HG03521 (cell line): ENCODE measurements around the gene CDKAL1.
"Not testable (repeated sequence)": the region's sequence is repeated elsewhere in the genome, so short reads cannot be mapped to it uniquely, and the experiment has no call there.

Experiments
- ATAC-seq: cut with Tn5 transposase; IDR thresholded peaks from one replicate; pipeline ENCODE4 v1.9.1; 2021; ENCODE audit warnings: mild to moderate bottlenecking, moderate library complexity; ENCODE audit not compliant: unreplicated experiment

CDKAL1 gene

DNA sequence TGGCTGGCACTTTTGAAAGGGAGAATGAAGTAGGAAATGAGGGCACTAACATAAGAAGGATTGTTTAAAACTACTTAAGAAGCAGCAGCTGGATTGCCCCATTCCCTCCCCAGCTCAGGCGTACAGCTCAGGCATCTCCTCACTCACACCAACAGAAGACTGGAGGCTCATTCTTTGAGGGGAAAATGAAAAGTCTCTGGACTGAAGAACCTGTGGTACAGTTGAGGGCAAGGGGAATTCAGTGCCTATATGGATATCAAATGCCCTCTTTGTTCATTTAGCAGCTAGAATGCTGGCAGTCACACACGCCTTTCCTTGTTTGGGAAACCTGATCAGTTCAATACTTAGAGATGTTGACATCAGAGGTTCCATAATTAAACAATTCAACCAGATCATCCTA, 557.2 kb downstream of the CDKAL1 start:
- ATAC-seq, result no peak

DNA sequence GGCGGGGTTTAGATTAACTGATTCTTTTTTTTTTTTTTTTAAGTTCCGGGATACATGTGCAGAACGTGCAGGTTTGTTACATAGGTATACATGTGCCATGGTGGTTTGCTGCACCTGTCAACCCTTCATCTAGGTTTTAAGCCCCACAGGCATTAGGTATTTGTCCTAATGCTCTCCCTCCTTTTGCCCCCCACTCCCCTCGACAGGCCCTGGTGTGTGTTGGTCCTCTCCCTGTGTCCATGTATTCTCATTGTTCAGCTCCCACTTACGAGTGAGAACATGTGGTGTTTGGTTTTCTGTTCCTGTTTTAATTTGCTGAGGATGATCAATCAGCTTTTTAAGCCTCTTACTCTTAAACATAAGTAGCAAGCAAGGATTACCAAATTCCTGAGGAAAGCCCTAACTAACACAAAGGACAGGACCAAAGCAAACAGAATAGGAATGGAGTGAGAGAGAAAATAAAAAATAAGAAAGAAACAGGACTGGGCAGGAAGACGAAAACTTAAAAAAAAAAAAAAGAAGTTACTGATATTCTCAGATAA, 558.0 kb downstream of the CDKAL1 start:
- not testable (repeated sequence) for ATAC-seq

DNA sequence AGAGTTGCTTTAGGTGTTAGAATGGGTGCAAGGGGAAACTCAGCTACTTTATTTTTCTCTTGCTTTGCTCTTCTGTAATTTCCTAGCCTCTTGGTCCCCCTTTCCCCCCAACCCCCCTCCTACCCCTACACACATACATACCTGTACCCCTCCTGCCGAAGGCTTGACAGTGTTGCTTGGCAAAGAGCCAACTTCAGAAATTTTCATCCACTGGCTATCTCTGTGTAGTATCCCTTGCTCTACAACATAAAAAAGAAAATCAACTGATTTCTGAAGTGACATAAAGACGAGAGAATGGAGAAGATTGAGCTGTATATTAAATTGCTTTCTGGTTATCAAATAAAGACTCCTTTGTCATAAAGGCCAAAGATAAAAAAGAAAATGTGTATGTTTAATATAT, 561.2 kb downstream of the CDKAL1 start:
- no peak for ATAC-seq

DNA sequence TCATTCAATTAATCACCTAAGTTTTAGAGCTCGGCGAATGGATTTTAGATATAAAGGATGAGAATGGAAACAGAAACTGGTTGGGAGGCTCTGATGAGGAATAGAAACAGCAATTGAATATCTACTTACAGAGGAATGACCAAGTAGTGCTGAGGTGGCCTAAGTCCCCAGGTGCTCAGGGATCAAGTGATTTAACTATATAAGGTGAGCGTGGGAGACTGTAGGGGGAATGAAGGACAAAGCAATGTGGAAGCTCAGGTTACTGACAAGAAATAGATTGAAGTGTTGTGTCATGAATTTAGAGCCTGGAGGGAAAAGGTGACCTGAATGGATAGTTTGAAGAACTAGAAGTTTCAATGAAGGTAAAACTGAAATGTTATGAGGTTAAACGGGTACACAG, 563.9 kb downstream of the CDKAL1 start:
- ATAC-seq, result no peak

DNA sequence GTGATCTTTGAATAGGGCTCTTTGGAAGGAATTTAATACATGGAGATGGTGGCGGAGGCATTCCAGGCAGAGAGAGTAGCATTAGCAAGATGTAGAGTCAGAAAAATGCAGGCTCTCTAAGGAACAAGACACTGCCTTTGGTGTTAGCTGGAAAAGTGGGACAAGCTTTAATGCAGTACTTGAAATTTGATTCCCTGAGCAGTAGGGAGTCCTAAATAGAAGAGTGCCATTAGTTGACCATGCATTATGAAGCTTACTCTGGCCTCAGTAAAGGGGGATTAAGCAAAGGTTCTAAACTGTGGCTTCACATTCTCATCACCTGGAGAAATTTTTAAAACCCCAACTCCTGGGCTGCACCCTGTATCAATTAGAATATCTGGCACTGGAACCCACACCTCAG, 564.5 kb downstream of the CDKAL1 start:
- no peak for ATAC-seq

DNA sequence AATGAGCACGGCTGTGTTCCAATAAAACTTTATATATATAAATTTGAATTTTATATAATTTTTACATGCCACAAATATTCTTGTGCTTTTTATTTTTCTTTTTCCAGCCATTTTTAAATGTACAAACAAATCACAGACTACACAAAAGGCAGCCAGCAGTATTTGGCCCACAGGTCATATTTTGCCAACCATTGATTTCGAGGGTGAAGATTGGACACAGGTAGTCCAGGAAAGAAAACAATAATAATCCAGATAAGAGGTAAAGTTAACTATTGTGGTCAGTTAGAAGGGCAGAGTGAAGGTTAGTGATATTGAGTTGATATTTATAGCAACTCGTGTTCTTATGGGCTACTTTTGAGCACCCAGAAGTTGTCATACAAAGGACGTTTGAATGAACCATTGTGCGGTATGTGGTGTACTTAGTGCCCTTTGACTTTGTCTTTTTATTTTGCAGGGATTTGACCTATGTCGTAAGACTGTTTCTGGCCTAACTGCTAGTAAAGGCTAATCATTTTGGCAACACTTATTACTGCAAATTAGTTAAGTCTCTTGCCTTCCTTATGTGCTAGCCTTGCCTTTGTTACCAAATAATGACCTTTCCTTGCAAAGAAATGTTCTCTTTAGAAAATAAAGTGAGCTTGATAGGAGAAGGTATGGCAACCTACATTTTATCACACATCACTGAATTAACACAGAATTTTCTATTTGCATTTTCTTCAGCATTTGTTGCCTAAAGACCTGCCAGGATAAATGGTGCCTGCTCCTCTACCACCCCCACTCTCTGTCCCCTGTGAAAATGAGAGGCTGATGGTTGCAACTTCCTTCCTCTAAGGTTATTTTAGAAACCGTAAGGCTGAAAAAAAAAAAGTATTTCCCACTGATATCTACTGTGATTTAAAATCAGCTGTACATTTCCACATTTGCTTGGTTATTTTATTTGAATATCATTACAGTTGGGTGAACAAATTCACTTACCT, 565.4 kb downstream of the CDKAL1 start:
- ATAC-seq, result no peak

DNA sequence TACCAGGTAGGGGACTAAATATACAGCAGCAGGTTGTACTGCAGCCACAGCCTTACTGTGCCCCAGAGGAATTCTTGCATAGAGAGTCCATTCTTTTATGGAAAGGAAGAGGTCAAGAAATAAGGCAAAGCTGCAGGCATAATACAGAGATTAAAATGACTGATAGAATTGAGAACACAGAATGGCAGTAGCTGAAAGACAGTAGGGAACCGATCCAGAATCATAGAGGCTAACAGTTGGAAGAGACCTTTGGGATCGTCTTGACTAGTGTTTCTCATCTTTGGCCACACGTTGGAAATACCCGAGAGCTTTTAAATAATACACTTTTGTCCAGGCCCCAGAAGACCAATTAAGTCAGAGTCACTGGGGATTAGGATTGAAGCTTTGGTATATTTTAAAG, 566.7 kb downstream of the CDKAL1 start:
- ATAC-seq, result no peak

DNA sequence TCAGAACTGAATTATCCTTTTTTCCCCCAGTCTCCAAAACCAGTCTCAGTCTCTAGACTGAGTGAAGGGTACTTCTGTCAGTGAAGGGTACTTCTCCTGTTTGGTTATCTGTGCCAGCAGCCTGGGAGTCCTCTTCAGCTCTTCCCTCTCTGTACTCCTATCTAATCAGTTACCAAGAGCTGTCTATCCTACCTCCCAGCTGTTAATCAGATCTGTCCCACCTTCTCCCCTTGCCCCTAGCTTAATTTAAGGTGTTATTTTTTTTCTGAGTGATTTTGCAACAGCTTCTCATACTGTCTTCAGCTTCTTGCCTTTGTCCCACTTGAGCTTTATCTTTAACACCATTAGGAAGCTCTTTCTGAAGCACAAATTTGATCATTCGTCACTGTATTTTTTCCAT, 567.4 kb downstream of the CDKAL1 start:
- ATAC-seq, result no peak

DNA sequence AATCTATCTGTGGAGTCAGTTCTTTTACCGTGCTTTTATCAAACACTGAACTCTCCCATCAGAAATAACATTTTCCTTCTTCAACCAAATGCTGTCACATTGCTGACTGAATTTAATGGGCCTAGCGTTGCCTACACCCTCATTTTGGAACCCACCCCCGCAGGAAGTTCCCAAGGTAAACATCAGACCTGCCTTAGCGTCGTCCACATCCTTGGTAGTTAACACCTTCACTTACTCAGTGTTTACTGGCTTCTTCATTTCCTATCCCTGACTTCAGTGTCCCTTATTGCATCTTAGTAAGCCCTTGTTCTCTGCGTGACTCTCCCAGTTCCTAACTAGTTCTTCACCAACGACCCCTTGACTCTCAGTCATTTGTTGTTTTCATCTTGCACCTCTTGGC, 567.9 kb downstream of the CDKAL1 start:
- no peak for ATAC-seq

DNA sequence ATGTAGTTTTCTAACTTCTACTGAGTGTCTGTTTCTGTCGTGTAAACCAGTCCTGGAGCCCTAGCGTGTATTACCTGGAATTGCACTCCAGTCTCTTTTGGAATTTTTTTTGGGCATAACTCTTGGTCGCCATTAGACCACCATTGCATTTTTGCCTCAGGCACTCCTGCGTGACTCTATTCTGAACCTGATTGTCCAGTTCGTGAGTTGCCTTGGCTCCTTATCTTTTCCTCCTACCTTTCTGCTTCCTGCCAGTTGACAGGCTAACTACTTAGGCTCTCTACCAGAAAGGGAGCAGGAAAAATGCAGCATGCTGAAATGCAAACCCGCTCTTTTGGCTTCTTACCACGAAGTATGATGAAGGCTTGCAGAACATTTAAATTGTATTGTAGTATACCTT, 568.4 kb downstream of the CDKAL1 start:
- no peak for ATAC-seq

DNA sequence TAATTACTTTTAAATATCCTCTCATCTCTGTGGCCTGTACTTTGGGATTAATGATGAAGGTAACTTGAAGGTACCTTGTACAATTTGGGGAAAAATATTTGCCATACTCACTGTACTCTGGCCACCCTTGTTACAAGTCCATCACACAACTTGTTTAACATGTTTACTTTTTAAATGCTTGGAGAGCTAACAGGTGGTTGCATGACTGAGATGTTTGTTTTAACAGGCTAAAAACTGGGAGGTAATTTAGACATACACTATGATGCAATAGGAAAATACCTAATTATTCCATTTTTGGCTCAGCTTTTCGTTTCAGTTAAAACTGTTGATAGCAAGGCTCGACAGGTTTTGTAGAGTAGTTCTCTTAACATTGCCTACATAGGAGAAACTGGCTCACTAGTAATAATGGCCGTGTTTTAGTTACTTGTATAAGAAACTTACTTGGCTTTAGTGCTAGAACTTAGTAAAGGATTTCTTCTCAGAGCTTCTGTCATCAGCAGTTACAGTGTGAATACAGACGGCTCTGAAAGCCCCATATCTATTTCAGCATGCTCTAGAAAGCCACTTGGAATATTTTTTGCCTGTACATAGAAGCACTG, 569.5 kb downstream of the CDKAL1 start:
- ATAC-seq, result no peak

DNA sequence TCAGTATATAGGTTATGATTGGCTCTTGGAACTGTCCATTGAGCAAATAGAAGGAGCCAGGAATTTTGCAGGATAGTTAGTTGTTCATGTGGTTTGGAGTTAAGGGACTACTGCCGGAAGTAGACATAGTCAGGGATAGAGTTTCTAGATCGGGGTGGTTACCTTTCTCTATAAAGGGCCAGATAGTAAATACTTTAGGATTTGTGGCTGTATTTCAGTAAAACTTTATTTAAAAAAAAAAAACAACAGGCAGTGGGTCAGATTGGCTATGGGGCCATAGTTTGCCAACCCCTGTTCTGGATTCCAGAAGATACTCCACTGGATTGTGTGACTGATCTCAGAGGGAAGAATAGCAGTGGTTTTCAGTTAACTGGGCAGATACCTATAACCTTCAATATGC, 570.0 kb downstream of the CDKAL1 start:
- no peak for ATAC-seq

DNA sequence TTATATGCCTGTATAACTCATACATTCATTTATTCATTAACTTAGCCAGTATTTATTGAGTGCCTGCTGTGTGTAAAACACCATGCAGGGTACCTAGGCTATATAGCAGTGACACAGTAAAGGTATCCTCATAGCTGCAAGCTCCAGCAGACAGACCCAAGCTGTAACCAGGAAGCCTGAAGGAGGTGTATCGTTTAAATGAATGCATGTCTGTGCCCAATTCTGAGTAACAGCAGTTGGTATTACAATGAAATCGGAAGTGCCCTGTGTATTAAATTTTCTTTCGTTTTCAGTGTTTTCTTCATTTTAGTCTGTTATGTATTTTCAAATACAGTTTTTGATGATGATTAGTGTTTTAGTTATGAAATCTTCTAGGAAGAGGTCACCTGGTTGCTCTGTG, 573.5 kb downstream of the CDKAL1 start:
- ATAC-seq, result no peak

DNA sequence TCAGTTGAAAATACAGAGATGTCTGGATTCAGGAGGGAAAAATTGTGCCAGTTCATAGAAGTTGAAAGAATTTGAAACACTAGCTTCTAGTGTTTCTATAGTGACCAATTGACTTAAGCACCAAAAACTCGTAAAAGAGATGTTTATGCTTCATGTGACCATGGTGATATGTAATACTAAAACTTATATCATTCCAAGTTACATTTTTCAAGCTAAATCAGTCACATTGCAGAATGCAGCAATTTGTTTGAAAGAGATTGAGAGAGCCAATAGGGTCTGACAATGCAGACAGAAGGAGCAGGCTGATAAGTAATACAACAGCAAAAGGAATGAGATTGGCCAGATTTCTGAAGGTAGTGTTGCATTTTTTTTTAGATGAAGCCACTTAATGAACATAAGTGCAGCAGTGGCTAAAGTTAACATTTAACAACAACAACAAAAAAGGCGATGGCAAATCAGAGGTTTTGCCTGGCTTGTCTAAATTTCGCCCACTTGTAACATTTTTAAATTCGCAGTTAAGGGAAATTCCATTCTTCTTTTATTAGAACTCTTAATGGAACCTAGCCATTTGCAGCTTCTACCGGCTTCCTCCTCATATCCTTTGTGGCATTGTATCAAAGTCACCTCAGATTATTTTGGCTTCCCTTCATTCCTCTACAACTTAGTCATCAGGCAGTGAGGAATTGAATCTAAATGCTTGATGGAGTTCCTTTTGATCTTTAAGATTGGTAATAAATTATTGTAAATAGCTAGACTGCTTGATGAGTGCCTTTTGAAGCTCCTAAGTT, 575.3 kb downstream of the CDKAL1 start:
- ATAC-seq, result no peak

DNA sequence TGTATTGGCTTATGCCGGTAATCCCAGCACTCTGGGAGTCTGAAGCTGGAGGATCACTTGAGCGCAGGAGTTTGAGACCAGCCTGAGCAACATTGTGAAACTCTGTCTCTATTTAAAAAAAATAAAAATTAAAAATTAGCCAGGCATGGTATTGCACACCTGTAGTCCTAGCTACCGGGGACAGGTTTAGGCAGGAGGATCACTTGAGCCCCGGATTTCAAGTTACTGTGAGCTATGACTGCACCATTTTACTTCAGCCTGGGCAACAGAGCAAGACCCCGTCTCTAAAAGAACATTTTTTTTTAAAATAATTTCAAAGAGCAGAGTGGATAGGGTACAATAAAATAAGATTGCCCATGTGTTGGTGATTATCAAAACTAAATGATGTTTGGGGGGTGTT, 576.4 kb downstream of the CDKAL1 start:
- no peak for ATAC-seq

DNA sequence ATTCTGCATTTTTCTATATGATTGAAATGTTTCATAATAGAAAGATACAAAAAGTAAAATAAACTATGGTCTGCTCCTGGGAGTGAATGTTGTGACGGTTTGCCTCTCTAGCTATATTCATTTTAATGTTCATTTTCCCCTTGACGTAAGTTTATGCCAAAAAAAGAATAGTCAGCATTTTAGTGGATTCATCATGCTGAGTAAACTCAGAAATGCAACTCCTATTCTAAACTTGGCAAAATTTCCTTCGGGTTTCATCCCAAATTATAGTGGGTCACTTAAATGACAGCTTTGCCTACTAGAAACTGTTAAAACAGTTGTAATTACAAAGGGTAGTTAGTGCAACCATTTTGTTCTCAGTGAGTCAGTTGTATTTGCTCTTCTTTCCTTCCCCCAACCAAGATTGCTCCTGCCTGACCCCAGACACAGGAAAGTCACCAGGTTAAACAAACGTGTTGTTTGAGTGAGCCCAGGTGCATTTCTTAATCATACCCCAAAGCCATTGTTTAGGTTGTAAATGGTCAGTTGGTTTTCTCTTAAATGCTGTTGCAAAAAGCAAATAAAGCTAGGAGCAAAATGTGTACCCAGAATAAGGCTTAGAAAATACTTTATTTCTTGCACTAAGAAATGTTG, 577.0 kb downstream of the CDKAL1 start:
- ATAC-seq, result no peak

DNA sequence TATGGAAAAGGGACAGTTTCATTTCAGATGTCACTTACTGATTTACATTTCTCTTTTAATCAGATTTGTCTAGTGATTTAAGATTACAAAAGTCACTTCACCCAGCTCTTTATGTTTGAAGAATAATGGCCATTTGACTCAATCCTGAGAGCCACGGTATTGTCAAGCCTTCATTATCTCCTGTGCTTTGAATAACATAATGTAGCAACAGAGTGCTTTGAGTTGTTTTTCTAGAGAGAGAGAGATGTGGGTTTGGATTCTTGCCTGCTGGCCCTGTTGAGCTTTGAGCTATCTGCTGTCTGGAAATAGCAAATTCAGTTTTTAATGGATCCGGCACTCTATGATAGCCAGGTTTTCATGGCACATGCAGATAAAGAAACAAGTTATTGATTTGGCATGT, 580.9 kb downstream of the CDKAL1 start:
- ATAC-seq, result no peak

DNA sequence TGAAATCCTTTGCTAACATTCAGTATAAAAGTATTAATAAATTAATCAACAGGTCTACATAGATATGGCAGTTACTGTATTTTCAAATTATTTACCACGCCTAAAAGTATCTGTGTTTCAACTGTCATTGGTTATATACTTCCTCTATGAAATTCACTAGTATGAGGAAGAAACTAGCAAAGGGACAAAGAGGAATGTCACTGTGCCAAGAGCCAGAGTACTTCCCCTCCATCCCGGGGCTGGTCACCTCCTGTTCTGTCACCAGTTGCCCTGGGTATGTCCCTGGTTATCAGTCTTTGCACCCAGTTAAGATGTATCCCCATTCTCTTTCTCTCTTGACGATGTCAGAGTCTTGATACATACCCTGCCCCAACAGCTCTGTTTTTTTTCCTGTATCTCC, 582.5 kb downstream of the CDKAL1 start:
- no peak for ATAC-seq

DNA sequence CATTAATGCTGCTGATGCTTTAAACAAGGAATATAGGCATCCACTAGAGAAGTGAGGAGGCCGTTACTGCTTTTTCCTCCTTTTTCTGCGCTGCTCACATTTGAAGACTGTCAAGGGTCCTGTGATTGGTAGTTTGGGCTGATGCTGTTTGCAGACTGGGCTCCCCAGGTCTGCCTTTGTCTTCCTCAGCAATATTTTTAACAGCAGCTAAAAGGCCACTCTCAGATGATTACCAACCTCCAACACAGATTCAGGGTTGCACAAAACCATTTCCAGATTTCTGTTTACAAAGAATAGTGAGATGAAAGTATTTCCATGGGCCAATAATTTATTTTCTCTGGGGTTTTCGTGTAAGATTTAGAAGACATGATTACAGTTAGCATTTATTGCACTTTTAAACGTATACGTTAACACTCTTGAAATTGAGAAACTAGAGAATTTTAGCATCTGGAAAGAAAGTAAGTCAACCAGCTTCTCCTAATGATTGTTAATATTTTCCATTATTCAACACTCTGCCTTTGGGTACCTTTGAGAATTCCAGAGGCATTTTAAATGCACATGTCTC, 584.0 kb downstream of the CDKAL1 start:
- no peak for ATAC-seq

DNA sequence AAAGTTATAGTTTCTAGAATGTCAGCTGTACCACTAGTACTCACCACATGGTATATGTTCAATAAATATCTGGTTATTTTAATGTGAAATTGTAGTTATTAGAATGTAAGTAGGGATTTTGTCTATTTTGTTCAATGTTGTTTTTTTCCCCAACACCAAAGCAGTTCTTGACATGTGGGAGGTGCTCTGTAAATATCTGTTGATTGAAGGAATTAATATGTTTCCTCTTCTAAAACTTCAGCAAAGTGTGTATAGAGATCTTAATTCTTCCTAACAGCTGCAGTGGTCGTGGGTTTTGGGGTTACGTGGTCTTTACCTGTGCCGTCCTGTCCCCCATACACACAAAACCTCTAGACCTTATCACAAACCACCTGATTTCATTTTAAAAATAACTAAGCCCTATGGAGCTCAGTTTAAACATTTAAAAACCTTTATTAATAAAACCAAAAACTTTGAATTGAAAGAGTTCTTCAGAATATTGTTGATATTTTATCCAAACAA, 587.4 kb downstream of the CDKAL1 start:
- ATAC-seq, result no peak
